ENCODE results near the gene MCRIP1.

GRCh38 chr17:81822996-81823819, 9.9 kb downstream of the MCRIP1 start:
- TF ChIP-seq MYC (IDR thresholded peaks at IDR 0.05; ENCODE audit: insufficient read depth, insufficient read length, insufficient replicate concordance, low read length, severe bottlenecking) (no peak), ZNF207 (IDR thresholded peaks at IDR 0.05; ENCODE audit: borderline replicate concordance) (no peak), PKNOX1 (IDR thresholded peaks at IDR 0.05) (no peak), CTCF (IDR thresholded peaks at IDR 0.05 in 2 of 3, conservative IDR thresholded peaks at IDR 0.05 in 1 of 3; ENCODE audit: control insufficient read depth in 2 of 3, extremely low read depth in 1 of 3, insufficient read depth in 1 of 3, low read depth in 3 of 3, low read length in 3 of 3) (no peak), CEBPB (IDR thresholded peaks at IDR 0.05; ENCODE audit: borderline replicate concordance in 1 of 2, low read depth in 2 of 2, low read length in 2 of 2) (no peak), BACH1 (IDR thresholded peaks at IDR 0.05; ENCODE audit: borderline replicate concordance) (no peak), SMC3 (IDR thresholded peaks at IDR 0.05; ENCODE audit: borderline replicate concordance, low read length) (no peak)
